Activated CD8-positive, alpha-beta T cell treated with anti-CD3 and anti-CD28 coated beads, Interleukin-2, amount 10 ng/mL, durations not matched to agents 7 days and 5 days (primary cell): ENCODE results near the gene TNFSF8. TPM values are rescaled to one million over a fixed set of nuclear protein-coding genes. Genes with fewer than 3 reads are reported as not detected.
A peak's percentile ranks its signal among the peaks of the same experiment; 100 is the strongest.

ENCODE experiments used
- ATAC-seq: fragments of 150-1000 bp; cut with Tn5 transposase; one replicate; pipeline ENCODE4 v1.10.0; 2021; ENCODE audit warnings: moderate library complexity
- CTCF ChIA-PET: fragments of 350-600 bp; sonication (Branson Sonifier 250); formaldehyde crosslinking; loops from one replicate; lab custom pipeline; 2021; ENCODE audit warnings: antibody characterized with exemption; lab: Charles Lee
- POLR2A ChIA-PET: fragments of 350-600 bp; sonication (Branson Sonifier 250); formaldehyde crosslinking; loops from one replicate; lab custom pipeline; 2021; ENCODE audit warnings: antibody characterized with exemption; lab: Charles Lee
- DNase-seq: peaks from one replicate; pipeline ENCODE4 v3.0.0-alpha.2; 2020
- H3K27ac Mint-ChIP-seq: one replicate; pipeline ENCODE4 v1.8.0; 2021; ENCODE audit warnings: mild to moderate bottlenecking, mixed read lengths
- H3K27me3 Mint-ChIP-seq: one replicate; pipeline ENCODE4 v1.8.0; 2021; ENCODE audit warnings: low read depth, mixed read lengths
- H3K36me3 Mint-ChIP-seq: one replicate; pipeline ENCODE4 v1.8.0; 2021; ENCODE audit warnings: low read depth, mixed read lengths
- H3K4me1 Mint-ChIP-seq: one replicate; pipeline ENCODE4 v1.8.0; 2021; ENCODE audit warnings: low read depth, mixed read lengths
- H3K4me3 Mint-ChIP-seq: one replicate; pipeline ENCODE4 v1.8.0; 2021; ENCODE audit warnings: mild to moderate bottlenecking, mixed read lengths
- H3K9me3 Mint-ChIP-seq: one replicate; pipeline ENCODE4 v1.8.0; 2022; ENCODE audit warnings: mixed read lengths; ENCODE audit not compliant: insufficient read depth
- total RNA-seq, 2 experiments: library from RNA; stranded (reverse); gene quantifications; one replicate each; pipeline ENCODE4 v1.2.3, GENCODE V29; 2021

The TNFSF8 gene
- total RNA-seq, 2 experiments from 2014 or later: 52.6 to 55.3 TPM

DNA sequence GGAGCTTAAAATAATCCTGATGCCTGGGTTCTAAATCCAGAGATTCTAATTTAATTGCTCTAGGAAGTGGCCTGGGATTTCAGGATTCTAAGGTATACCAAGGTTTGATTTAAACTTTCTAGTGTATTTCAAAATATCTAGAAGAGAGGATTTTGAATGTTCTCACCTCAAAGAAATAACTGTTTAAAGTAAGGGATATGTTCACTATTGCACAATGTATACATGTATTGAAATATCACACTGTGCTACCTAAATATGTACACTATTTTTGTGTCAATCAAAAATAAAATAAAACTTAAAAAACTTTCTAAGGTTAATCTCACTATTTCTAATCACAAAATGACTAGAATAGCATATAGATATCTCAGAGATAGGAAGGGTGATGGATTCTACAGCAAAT lies 34.0 kb downstream of the TNFSF8 start:
- ATAC-seq (no peak), DNase-seq (no peak)
- H3K27me3 Mint-ChIP-seq: no peaks in the 10 kb centered on the region
- no peak overlapping the region for H3K27ac Mint-ChIP-seq
- peaks cover 39% of the 10 kb centered on the region for H3K4me1 Mint-ChIP-seq
- H3K4me3 Mint-ChIP-seq: no peak overlapping the region
- POLR2A ChIA-PET: no interaction called here
- CTCF ChIA-PET: interaction anchor here (0.6 to 2.8 kb wide), 4 partner anchors 10 to 215 kb away, joined by 3 to 17 read pairs (median 4); no protein-coding TSS in a partner anchor
- peaks cover 6% of the 10 kb centered on the region for H3K9me3 Mint-ChIP-seq
- H3K36me3 Mint-ChIP-seq: peaks cover 38% of the 10 kb centered on the region

DNA sequence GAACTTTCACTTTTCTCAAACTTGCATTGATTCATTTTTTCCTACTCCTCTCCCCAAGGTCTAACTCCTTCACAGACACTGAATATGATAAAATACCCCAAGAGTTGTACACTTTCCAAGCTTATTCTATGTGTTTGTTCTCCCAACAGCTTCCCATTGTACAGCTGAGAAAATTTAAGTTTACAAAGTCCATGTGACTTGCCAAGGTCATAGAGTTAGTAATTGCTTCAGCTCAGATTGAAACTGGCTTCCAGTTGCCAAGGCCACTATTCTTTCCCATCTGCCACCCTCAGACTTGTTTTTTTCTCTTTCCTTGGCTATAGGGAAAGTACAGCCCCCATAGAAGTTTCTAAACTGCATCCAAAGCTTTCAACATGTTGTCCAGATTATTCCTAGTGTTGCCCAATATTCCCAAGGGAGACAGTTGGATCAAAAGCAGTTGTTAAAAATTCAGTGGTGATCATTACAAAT lies 34.8 kb downstream of the TNFSF8 start:
- DNase-seq: no peak
- ChIA-PET POLR2A (interaction anchor here (0.6 to 1.5 kb wide), 3 partner anchors 10 to 205 kb away, joined by 3 to 5 read pairs (median 3); no protein-coding TSS in a partner anchor), CTCF (interaction anchor here (0.7 to 2.8 kb wide), 8 partner anchors 11 to 215 kb away, joined by 3 to 17 read pairs (median 3); partner anchors contain the start of genes TEX48 and TNFSF8)
- peaks cover 46% of the 10 kb centered on the region for H3K4me1 Mint-ChIP-seq
- H3K36me3 Mint-ChIP-seq: peaks cover 44% of the 10 kb centered on the region
- peaks cover 14% of the 10 kb centered on the region for H3K9me3 Mint-ChIP-seq
- peak overlapping the region; percentile 79 for H3K27ac Mint-ChIP-seq
- H3K4me3 Mint-ChIP-seq: no peak overlapping the region
- H3K27me3 Mint-ChIP-seq: no peaks in the 10 kb centered on the region
- ATAC-seq: no peak

DNA sequence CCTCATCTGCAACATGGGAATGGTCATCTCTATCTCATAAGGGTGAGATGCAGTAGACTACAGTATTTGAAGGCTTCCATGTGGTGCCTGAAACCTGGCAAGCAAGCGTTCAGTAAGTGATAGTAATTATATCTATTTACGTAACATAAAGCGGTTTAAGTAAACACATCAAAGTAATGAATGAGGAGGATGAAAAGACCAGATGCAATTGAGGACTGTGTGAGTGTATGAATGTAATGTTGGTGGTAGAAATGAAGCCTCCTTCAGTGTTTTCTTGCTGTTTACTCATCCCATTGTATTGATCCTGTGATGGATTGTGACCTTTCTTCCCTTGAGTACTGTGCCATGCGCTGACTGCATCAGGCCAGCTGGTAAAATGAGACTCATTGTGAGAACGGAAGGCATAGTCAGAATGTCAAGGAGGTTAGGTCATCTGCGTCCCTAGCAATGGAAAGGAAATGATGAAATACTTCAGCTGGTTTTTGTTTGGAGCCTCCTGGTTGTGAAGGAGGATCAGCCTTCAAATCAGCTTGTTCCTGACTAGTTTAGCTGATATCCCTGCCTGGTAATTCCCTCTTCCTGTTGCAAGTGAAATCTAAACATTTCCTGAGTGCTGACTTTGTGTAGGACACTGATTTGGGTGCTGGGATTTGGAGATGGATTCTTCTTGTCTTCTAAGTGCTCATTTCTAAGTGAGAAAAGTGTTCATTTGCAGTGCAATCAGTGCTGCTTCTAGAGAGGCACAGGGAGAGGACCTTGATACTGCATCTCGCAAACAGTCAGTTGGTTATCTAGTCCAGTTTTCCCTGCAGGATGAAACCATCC lies 35.6 kb downstream of the TNFSF8 start:
- no peak overlapping the region for H3K4me3 Mint-ChIP-seq
- POLR2A ChIA-PET: interaction anchor here (0.7 to 1.5 kb wide), 2 partner anchors 10 to 204 kb away, joined by 3 to 5 read pairs; no protein-coding TSS in a partner anchor
- H3K4me1 Mint-ChIP-seq: peaks cover 53% of the 10 kb centered on the region
- peaks cover 15% of the 10 kb centered on the region for H3K9me3 Mint-ChIP-seq
- CTCF ChIA-PET: interaction anchor here (0.6 to 2.8 kb wide), 10 partner anchors 9 to 214 kb away, joined by 3 to 17 read pairs (median 3); partner anchors contain the start of genes TEX48 and TNFSF8
- peak overlapping the region; percentile 79 for H3K27ac Mint-ChIP-seq
- no peaks in the 10 kb centered on the region for H3K27me3 Mint-ChIP-seq
- ATAC-seq: peak; percentile 22
- H3K36me3 Mint-ChIP-seq: peaks cover 46% of the 10 kb centered on the region
- DNase-seq: peak; percentile 59

DNA sequence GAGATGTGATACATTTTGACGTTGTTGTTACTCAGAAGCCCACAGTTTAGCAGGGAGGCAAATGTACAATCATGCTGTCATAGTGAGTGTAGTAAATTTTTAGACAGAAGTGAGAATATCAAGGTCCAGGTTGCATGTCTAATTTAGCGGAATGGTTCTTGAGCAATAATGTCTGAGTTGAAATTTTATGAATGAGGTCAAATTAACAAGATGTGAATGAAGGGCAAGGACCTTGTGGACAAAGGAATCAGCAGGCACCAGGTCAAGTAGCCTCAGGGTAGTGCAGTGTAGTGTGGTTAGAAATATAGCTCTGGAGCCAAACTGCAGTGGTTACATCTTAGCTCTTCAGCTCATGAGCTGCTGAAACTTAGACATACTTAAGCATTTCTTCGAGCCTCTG lies 36.2 kb downstream of the TNFSF8 start:
- CTCF ChIA-PET: interaction anchor here (0.6 to 2.8 kb wide), 6 partner anchors 9 to 156 kb away, joined by 3 to 17 read pairs (median 3); no protein-coding TSS in a partner anchor
- no peaks in the 10 kb centered on the region for H3K27me3 Mint-ChIP-seq
- peaks cover 59% of the 10 kb centered on the region for H3K4me1 Mint-ChIP-seq
- H3K9me3 Mint-ChIP-seq: peaks cover 15% of the 10 kb centered on the region
- H3K27ac Mint-ChIP-seq: peak overlapping the region; percentile 79
- ATAC-seq: no peak
- POLR2A ChIA-PET: interaction anchor here (1.5 kb wide), 1 partner anchor 11 kb away, joined by 5 read pairs; no protein-coding TSS in a partner anchor
- no peak for DNase-seq
- peaks cover 46% of the 10 kb centered on the region for H3K36me3 Mint-ChIP-seq
- H3K4me3 Mint-ChIP-seq: no peak overlapping the region

DNA sequence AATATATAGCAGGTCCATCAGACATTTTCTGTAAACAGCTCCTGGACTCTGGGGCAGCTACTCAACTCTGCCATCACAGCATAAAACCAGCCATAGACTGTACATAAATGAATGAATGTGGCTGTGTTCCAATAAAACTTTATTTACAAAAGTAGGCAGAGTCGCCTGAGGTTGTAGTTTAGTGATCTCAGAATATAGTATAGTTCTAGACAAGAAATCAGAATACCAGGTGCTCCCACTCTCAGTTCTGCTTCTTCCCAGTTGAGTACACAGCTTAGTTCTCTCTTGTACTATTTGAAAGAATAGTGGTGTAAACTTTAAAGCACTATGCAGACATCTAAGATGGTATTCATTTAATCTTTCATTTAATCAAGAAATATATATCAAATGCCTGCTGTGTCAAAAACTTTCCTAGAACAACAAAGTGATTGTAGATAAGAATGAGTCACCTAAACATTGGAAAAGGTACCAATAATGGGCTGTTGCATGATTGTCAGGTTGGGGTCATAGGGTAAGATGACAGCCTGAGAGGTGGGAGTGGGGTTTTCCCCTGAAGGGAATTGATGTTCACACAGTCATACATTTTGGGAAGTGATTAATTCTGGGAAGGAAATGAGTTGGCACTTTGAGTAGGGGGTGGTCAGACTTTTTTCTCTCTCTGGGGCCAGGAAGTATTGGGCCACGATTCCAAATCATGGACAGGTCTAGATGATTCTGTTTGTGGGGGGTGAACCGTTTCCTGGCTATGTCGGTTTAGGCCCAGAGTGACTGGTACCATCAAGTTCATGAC lies 37.0 kb downstream of the TNFSF8 start:
- ATAC-seq: no peak
- Mint-ChIP-seq H3K36me3 (peaks cover 46% of the 10 kb centered on the region), H3K4me1 (peaks cover 67% of the 10 kb centered on the region), H3K27ac (peak overlapping the region; percentile 79), H3K4me3 (no peak overlapping the region), H3K27me3 (no peaks in the 10 kb centered on the region), H3K9me3 (peaks cover 15% of the 10 kb centered on the region)
- no peak for DNase-seq
- CTCF ChIA-PET: interaction anchor here (1.2 kb wide), 1 partner anchor 212 kb away, joined by 3 read pairs; no protein-coding TSS in a partner anchor
- POLR2A ChIA-PET: no interaction called here

DNA sequence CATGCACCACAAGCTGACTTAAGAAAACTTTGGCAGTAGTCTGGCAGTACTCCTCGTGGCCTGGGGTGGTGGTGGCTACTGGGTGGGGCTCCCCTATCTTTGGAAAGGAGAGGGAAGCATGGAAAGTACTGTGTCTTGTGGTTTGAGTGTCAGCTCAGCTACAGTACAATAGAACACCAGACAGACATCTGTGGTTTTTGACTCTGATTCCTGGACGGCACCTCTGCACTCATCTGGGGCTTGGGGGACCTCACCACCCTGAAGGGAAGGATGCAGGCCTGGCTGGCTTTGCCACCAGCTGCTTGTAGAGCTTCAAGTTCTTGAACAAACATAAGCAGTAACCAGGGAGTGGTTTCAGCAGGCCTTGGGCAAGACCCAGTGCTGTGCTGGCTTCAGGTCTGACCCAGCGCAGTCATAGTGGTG lies 40.6 kb downstream of the TNFSF8 start:
- peak overlapping the region; percentile 79 for H3K27ac Mint-ChIP-seq
- ATAC-seq (peak; percentile 78), DNase-seq (peak; percentile 47)
- ChIA-PET CTCF (interaction anchor here (0.8 to 1.5 kb wide), 3 partner anchors 16 to 125 kb away, joined by 3 to 4 read pairs (median 3); no protein-coding TSS in a partner anchor), POLR2A (interaction anchor here (1.3 to 2.4 kb wide), 2 partner anchors 9 to 40 kb away, joined by 3 to 8 read pairs; partner anchors contain the start of gene TNFSF8)
- H3K4me3 Mint-ChIP-seq: no peak overlapping the region
- peaks cover 51% of the 10 kb centered on the region for H3K4me1 Mint-ChIP-seq
- peaks cover 47% of the 10 kb centered on the region for H3K36me3 Mint-ChIP-seq
- H3K9me3 Mint-ChIP-seq: peaks cover 23% of the 10 kb centered on the region
- H3K27me3 Mint-ChIP-seq: no peaks in the 10 kb centered on the region

DNA sequence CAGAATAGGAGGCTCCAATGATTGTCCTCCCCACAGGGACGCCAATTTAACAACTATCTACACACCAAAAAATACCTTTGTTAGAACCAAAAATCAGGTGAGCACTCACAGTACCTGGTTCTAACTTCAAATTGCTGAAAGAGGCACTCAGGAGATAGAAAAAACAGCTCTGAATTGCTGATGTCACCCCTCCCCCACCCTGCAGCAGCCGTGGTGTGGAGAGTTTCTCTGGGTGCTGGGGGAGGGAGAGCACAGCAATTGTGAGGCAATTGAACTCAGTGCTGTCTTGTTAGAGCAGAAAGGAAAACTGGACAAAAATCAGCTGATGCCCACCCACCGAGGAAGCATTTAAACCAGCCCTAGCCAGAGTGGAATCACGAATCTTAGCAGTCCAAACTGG lies 41.8 kb downstream of the TNFSF8 start:
- Mint-ChIP-seq H3K9me3 (peaks cover 25% of the 10 kb centered on the region), H3K27me3 (no peaks in the 10 kb centered on the region), H3K36me3 (peaks cover 43% of the 10 kb centered on the region), H3K27ac (peak overlapping the region; percentile 60), H3K4me3 (no peak overlapping the region), H3K4me1 (peaks cover 42% of the 10 kb centered on the region)
- ATAC-seq: no peak
- ChIA-PET POLR2A (interaction anchor here (2.4 kb wide), 1 partner anchor 10 kb away, joined by 8 read pairs; no protein-coding TSS in a partner anchor), CTCF (interaction anchor here (0.6 to 1.5 kb wide), 6 partner anchors 10 to 150 kb away, joined by 3 to 4 read pairs (median 4); no protein-coding TSS in a partner anchor)
- DNase-seq: no peak

DNA sequence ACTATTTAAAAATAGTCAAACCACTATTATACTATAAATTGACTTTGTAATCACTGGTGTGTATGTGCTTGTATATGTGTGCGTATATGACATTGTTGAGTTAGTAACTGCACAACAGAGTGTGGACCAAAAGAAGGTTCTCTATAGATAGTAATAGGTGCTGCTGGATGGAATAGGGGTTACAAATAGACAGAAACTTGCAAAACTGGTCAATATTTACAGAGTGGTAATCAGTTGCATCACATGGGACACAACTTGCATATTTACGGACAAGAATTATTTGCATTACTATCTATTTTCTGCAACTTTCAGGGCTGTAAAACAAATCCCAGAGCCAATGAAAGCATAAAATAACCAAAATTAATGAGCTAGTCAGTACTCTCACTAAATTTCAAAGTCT lies 42.4 kb downstream of the TNFSF8 start:
- no peak for ATAC-seq
- no peaks in the 10 kb centered on the region for H3K27me3 Mint-ChIP-seq
- H3K36me3 Mint-ChIP-seq: peaks cover 38% of the 10 kb centered on the region
- POLR2A ChIA-PET: interaction anchor here (2.4 kb wide), 1 partner anchor 11 kb away, joined by 8 read pairs; no protein-coding TSS in a partner anchor
- no peak overlapping the region for H3K27ac Mint-ChIP-seq
- H3K4me1 Mint-ChIP-seq: peaks cover 38% of the 10 kb centered on the region
- DNase-seq: no peak
- H3K4me3 Mint-ChIP-seq: no peak overlapping the region
- CTCF ChIA-PET: interaction anchor here (0.8 to 1.7 kb wide), 4 partner anchors 11 to 207 kb away, joined by 3 to 5 read pairs (median 4); no protein-coding TSS in a partner anchor
- H3K9me3 Mint-ChIP-seq: peaks cover 25% of the 10 kb centered on the region

DNA sequence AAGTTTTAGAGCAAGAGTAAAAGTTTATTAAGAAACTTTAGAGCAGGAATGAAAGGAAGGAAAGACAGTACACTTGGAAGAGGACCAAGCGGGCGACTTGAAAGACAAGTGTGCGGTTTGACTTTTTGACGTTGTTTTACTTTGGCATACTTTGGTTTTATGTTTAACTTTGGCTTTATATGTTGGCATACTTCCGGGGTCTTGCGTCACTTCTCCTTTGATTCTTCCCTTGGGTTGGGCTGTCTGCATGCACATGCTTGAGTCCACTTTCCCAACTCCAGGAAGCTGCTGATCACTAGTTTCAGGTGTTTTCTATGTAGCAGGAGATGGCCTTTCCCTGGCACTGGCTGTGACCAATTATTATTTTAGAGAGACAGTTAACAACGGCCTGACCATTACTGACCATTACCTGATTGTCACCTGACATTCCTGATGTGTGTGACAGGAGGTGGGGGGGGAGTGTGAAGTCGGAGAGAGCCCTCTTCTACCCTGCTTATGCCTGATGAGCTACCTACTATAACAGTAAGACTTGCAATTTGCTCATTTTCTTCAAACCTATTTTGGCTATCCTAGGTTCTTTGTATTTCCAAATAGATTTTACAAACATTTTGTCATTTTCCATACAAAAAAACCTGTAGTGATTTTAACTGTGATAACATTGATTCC lies 45.5 kb downstream of the TNFSF8 start:
- no peak overlapping the region for H3K4me3 Mint-ChIP-seq
- no peak overlapping the region for H3K27ac Mint-ChIP-seq
- peaks cover 24% of the 10 kb centered on the region for H3K36me3 Mint-ChIP-seq
- peaks cover 21% of the 10 kb centered on the region for H3K4me1 Mint-ChIP-seq
- ATAC-seq (no peak), DNase-seq (no peak)
- H3K27me3 Mint-ChIP-seq: no peaks in the 10 kb centered on the region
- ChIA-PET POLR2A (interaction anchor here (0.6 kb wide), 1 partner anchor 11 kb away, joined by 3 read pairs; no protein-coding TSS in a partner anchor), CTCF (interaction anchor here (0.8 to 1.8 kb wide), 2 partner anchors 10 to 14 kb away, joined by 3 to 4 read pairs; no protein-coding TSS in a partner anchor)
- H3K9me3 Mint-ChIP-seq: peaks cover 13% of the 10 kb centered on the region

DNA sequence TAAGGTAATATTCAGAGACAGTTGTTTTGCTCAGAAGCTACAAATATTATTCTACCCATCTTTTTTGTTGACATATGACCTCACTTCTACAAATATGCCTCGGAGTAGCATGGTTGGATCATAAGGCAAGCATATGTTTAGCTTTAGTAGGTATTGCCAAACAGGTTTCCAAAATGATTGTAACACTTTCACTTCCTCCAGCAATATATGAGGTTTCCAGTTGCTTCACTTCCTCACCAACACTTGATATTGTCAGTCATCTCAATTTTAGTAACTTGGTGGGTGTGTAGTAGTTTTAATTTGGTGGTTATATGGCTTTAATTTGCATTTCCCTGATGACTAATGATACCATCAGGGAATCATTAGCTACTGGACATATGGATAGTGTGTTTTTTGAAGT lies 46.7 kb downstream of the TNFSF8 start:
- no peak overlapping the region for H3K4me3 Mint-ChIP-seq
- H3K27ac Mint-ChIP-seq: no peak overlapping the region
- DNase-seq (no peak), ATAC-seq (no peak)
- POLR2A ChIA-PET: no interaction called here
- H3K36me3 Mint-ChIP-seq: peaks cover 24% of the 10 kb centered on the region
- no peaks in the 10 kb centered on the region for H3K27me3 Mint-ChIP-seq
- peaks cover 13% of the 10 kb centered on the region for H3K9me3 Mint-ChIP-seq
- H3K4me1 Mint-ChIP-seq: peaks cover 9% of the 10 kb centered on the region
- CTCF ChIA-PET: interaction anchor here (1.1 kb wide), 2 partner anchors 23 to 131 kb away, joined by 3 read pairs; no protein-coding TSS in a partner anchor
